ENCODE results near the gene CCDC102A. TPM values are rescaled to one million over a fixed set of nuclear protein-coding genes. Genes with fewer than 3 reads are reported as not detected.

Gene CCDC102A
- total RNA-seq, 1 experiment from 2014 or later: 5.2 TPM

DNA sequence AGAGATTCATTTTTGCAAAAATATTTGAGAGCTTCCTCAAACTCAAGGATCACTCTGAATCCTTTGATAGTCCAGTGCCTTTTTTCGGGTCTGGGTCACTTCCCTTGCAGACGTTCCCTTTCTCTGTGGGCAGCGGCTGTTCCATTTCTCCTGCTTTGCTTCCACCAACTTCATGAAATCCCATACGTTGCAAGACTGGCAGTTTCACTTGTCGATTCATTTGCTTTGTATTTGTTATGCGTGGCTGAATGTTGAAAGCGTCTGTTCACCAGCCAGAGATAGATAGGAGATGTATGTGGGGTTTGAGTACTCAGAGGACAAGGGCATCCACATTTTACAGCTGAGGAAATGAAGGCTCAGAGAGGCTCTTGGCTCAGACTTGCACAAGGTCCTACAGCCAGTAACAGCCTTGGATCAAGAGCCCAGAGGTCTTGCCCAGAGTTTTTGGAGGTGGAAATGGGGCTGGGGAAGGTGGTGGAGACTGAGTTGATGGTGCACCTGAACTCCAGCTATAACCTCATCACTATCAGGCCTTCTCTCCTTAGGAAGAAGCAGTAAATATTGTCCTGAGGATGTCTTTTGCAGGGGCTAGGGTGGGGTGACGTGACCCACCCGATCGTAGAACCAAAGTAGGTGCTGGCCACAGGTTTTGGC, 1.3 kb upstream of the CCDC102A start:
- ATAC-seq (no peak), DNase-seq (ENCODE audit: low spot score) (no peak)
- H3K36me3 Mint-ChIP-seq: no peaks in the 10 kb centered on the region
- ChIA-PET POLR2A (interaction anchor here (2.5 kb wide), 1 partner anchor 10 kb away, joined by 11 read pairs; no protein-coding TSS in a partner anchor), CTCF (interaction anchor here (0.7 to 2.5 kb wide), 9 partner anchors 10 to 130 kb away, joined by 3 to 13 read pairs (median 6); partner anchors contain the start of genes DOK4 and POLR2C)
- H3K27me3 Mint-ChIP-seq (ENCODE audit: low read depth): peaks cover 40% of the 10 kb centered on the region
- no peak for TF ChIP-seq NFYB (CRISPR knock-in tag; conservative IDR thresholded peaks at IDR 0.05; ENCODE audit: low read depth)
- TF ChIP-seq, protein P1, sequence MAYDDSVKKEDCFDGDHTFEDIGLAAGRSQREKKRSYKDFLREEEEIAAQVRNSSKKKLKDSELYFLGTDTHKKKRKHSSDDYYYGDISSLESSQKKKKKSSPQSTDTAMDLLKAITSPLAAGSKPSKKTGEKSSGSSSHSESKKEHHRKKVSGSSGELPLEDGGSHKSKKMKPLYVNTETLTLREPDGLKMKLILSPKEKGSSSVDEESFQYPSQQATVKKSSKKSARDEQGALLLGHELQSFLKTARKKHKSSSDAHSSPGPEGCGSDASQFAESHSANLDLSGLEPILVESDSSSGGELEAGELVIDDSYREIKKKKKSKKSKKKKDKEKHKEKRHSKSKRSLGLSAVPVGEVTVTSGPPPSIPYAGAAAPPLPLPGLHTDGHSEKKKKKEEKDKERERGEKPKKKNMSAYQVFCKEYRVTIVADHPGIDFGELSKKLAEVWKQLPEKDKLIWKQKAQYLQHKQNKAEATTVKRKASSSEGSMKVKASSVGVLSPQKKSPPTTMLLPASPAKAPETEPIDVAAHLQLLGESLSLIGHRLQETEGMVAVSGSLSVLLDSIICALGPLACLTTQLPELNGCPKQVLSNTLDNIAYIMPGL (CRISPR knock-in tag; IDR thresholded peaks at IDR 0.05): no peak
- TF ChIP-seq NFE2L1 (CRISPR knock-in tag; IDR thresholded peaks at IDR 0.05): no peak
- TF ChIP-seq GRHL2 (CRISPR knock-in tag; IDR thresholded peaks at IDR 0.05; ENCODE audit: insufficient replicate concordance, severe bottlenecking): no peak
- no peak for TF ChIP-seq ZNF396 (CRISPR knock-in tag; IDR thresholded peaks at IDR 0.05; ENCODE audit: borderline replicate concordance)
- no peak for TF ChIP-seq FOXP1 (CRISPR knock-in tag; IDR thresholded peaks at IDR 0.05; ENCODE audit: borderline replicate concordance)
- TF ChIP-seq MYBL2 (CRISPR knock-in tag; IDR thresholded peaks at IDR 0.05): no peak
- TF ChIP-seq, protein P2, sequence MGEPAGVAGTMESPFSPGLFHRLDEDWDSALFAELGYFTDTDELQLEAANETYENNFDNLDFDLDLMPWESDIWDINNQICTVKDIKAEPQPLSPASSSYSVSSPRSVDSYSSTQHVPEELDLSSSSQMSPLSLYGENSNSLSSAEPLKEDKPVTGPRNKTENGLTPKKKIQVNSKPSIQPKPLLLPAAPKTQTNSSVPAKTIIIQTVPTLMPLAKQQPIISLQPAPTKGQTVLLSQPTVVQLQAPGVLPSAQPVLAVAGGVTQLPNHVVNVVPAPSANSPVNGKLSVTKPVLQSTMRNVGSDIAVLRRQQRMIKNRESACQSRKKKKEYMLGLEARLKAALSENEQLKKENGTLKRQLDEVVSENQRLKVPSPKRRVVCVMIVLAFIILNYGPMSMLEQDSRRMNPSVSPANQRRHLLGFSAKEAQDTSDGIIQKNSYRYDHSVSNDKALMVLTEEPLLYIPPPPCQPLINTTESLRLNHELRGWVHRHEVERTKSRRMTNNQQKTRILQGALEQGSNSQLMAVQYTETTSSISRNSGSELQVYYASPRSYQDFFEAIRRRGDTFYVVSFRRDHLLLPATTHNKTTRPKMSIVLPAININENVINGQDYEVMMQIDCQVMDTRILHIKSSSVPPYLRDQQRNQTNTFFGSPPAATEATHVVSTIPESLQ (CRISPR knock-in tag; IDR thresholded peaks at IDR 0.05): no peak
- no peak for TF ChIP-seq FOXK1 (CRISPR knock-in tag; IDR thresholded peaks at IDR 0.05)
- TF ChIP-seq CREM (CRISPR knock-in tag; IDR thresholded peaks at IDR 0.05): no peak
- no peak for TF ChIP-seq ZNF121 (CRISPR knock-in tag; IDR thresholded peaks at IDR 0.05)
- TF ChIP-seq, protein P3, sequence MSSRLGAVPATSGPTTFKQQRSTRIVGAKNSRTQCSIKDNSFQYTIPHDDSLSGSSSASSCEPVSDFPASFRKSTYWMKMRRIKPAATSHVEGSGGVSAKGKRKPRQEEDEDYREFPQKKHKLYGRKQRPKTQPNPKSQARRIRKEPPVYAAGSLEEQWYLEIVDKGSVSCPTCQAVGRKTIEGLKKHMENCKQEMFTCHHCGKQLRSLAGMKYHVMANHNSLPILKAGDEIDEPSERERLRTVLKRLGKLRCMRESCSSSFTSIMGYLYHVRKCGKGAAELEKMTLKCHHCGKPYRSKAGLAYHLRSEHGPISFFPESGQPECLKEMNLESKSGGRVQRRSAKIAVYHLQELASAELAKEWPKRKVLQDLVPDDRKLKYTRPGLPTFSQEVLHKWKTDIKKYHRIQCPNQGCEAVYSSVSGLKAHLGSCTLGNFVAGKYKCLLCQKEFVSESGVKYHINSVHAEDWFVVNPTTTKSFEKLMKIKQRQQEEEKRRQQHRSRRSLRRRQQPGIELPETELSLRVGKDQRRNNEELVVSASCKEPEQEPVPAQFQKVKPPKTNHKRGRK (CRISPR knock-in tag; IDR thresholded peaks at IDR 0.05; ENCODE audit: borderline replicate concordance): no peak
- TF ChIP-seq GTF2I (CRISPR knock-in tag; conservative IDR thresholded peaks at IDR 0.05): no peak
- no peak for TF ChIP-seq TEAD1 (CRISPR knock-in tag; IDR thresholded peaks at IDR 0.05)
- H3K4me1 Mint-ChIP-seq: peaks cover 41% of the 10 kb centered on the region
- 0 out of 2 replicates have a peak overlapping the region, but pooled peaks have one; percentile 15 for H3K27ac Mint-ChIP-seq
- peak overlapping the region; percentile 78 for H3K4me3 Mint-ChIP-seq
- no peaks in the 10 kb centered on the region for H3K9me3 Mint-ChIP-seq

DNA sequence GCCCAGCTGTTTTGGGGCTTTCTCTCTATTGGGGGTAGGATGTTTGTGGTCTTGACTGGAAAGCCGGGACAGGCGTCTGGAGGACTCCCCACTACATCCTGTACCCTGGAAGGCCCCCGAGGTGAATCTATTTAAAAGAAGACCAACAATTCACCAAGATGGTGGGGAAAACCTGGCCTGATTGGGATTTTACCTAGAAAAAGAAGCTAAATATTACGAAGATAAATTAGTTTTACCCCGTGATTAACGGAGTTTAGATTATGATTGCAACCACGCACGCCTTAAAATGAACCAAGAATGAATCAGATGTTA, 779 bp upstream of the CCDC102A start:
- peaks cover 36% of the 10 kb centered on the region for H3K27me3 Mint-ChIP-seq (ENCODE audit: low read depth)
- H3K36me3 Mint-ChIP-seq: no peaks in the 10 kb centered on the region
- peak overlapping the region; percentile 78 for H3K4me3 Mint-ChIP-seq
- ChIA-PET POLR2A (interaction anchor here (0.5 to 2.5 kb wide), 2 partner anchors 9 to 110 kb away, joined by 3 to 11 read pairs; no protein-coding TSS in a partner anchor), CTCF (interaction anchor here (0.7 to 2.5 kb wide), 9 partner anchors 9 to 130 kb away, joined by 3 to 13 read pairs (median 6); partner anchors contain the start of genes DOK4 and POLR2C)
- peaks cover 46% of the 10 kb centered on the region for H3K4me1 Mint-ChIP-seq
- no peak for TF ChIP-seq FOXK1 (CRISPR knock-in tag; IDR thresholded peaks at IDR 0.05)
- no peak for TF ChIP-seq JUN (CRISPR knock-in tag; IDR thresholded peaks at IDR 0.05)
- TF ChIP-seq SMAD4 (CRISPR knock-in tag; IDR thresholded peaks at IDR 0.05): no peak
- TF ChIP-seq NFYB (CRISPR knock-in tag; conservative IDR thresholded peaks at IDR 0.05; ENCODE audit: low read depth): no peak
- TF ChIP-seq OVOL2 (CRISPR knock-in tag; IDR thresholded peaks at IDR 0.05; ENCODE audit: borderline replicate concordance): no peak
- no peak for TF ChIP-seq ZNF671 (CRISPR knock-in tag; IDR thresholded peaks at IDR 0.05)
- TF ChIP-seq, protein P4, sequence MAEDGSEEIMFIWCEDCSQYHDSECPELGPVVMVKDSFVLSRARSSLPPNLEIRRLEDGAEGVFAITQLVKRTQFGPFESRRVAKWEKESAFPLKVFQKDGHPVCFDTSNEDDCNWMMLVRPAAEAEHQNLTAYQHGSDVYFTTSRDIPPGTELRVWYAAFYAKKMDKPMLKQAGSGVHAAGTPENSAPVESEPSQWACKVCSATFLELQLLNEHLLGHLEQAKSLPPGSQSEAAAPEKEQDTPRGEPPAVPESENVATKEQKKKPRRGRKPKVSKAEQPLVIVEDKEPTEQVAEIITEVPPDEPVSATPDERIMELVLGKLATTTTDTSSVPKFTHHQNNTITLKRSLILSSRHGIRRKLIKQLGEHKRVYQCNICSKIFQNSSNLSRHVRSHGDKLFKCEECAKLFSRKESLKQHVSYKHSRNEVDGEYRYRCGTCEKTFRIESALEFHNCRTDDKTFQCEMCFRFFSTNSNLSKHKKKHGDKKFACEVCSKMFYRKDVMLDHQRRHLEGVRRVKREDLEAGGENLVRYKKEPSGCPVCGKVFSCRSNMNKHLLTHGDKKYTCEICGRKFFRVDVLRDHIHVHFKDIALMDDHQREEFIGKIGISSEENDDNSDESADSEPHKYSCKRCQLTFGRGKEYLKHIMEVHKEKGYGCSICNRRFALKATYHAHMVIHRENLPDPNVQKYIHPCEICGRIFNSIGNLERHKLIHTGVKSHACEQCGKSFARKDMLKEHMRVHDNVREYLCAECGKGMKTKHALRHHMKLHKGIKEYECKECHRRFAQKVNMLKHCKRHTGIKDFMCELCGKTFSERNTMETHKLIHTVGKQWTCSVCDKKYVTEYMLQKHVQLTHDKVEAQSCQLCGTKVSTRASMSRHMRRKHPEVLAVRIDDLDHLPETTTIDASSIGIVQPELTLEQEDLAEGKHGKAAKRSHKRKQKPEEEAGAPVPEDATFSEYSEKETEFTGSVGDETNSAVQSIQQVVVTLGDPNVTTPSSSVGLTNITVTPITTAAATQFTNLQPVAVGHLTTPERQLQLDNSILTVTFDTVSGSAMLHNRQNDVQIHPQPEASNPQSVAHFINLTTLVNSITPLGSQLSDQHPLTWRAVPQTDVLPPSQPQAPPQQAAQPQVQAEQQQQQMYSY (CRISPR knock-in tag; IDR thresholded peaks at IDR 0.05): no peak
- TF ChIP-seq, protein P5, sequence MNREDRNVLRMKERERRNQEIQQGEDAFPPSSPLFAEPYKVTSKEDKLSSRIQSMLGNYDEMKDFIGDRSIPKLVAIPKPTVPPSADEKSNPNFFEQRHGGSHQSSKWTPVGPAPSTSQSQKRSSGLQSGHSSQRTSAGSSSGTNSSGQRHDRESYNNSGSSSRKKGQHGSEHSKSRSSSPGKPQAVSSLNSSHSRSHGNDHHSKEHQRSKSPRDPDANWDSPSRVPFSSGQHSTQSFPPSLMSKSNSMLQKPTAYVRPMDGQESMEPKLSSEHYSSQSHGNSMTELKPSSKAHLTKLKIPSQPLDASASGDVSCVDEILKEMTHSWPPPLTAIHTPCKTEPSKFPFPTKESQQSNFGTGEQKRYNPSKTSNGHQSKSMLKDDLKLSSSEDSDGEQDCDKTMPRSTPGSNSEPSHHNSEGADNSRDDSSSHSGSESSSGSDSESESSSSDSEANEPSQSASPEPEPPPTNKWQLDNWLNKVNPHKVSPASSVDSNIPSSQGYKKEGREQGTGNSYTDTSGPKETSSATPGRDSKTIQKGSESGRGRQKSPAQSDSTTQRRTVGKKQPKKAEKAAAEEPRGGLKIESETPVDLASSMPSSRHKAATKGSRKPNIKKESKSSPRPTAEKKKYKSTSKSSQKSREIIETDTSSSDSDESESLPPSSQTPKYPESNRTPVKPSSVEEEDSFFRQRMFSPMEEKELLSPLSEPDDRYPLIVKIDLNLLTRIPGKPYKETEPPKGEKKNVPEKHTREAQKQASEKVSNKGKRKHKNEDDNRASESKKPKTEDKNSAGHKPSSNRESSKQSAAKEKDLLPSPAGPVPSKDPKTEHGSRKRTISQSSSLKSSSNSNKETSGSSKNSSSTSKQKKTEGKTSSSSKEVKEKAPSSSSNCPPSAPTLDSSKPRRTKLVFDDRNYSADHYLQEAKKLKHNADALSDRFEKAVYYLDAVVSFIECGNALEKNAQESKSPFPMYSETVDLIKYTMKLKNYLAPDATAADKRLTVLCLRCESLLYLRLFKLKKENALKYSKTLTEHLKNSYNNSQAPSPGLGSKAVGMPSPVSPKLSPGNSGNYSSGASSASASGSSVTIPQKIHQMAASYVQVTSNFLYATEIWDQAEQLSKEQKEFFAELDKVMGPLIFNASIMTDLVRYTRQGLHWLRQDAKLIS (CRISPR knock-in tag; IDR thresholded peaks at IDR 0.05; ENCODE audit: borderline replicate concordance): no peak
- no peaks in the 10 kb centered on the region for H3K9me3 Mint-ChIP-seq
- ATAC-seq (no peak), DNase-seq (ENCODE audit: low spot score) (no peak)
- H3K27ac Mint-ChIP-seq: 0 out of 2 replicates have a peak overlapping the region, but pooled peaks have one; percentile 78

All from WTC11 (cell line).